ENCODE results near the gene MACROH2A1.

GRCh38 chr5:135396459-135397055 is 2.5 kb downstream of the MACROH2A1 start:
- no peak for TF ChIP-seq CTCF (IDR thresholded peaks at IDR 0.05)
- TF ChIP-seq POLR2A (IDR thresholded peaks at IDR 0.05): no peak
- TF ChIP-seq POLR2AphosphoS5 (IDR thresholded peaks at IDR 0.05; ENCODE audit: insufficient read depth in 1 of 2, low read depth in 1 of 2): no peak

All from vagina (tissue), 2 donors.